DMS 273 (cell line): ENCODE results near the gene ANTKMT.
A peak's percentile ranks its signal among the peaks of the same experiment; 100 is the strongest.

Source experiments
- DNase-seq: peaks from one replicate; lab custom pipeline; 2025; ENCODE audit not compliant: unreplicated experiment; lab: John Stamatoyannopoulos, UW

Gene ANTKMT, protein sequence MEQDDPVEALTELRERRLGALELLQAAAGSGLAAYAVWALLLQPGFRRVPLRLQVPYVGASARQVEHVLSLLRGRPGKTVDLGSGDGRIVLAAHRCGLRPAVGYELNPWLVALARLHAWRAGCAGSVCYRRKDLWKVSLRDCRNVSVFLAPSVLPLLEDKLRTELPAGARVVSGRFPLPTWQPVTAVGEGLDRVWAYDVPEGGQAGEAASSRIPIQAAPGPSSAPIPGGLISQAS

DNA sequence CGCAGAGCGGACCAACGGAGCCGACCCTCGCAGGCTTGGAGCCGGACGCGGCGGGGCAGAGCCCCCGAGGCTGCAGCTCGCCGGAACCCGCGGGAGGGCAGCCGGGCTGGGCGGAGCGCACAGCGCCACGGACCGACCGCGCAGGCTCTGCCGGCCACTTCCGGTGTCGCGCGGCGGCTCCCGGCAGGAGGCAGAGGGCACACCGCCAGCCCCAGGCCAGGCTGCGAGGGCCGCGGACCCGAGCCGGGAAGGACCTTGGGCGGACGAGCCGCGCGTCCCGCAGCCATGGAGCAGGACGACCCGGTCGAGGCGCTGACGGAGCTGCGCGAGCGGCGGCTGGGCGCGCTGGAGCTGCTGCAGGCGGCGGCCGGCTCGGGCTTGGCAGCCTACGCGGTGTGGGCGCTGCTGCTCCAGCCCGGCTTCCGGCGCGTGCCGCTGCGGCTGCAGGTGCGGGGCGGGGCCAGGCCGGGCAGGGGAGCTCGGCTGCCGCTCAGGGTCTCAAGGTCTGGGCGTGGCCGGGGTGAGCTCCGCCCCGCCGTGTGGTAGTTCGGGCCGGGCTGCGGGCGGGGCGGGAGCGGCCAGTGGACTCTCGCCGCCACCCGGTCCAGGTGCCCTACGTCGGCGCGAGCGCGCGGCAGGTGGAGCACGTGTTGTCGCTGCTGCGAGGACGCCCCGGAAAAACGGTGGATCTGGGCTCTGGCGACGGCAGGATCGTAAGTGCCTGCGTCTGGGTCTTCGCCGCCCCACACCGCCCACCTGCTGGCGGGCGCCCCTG, at the start of gene ANTKMT:
Gene ANTKMT (plus strand): TSS at position 157 of the 775 bp plus-strand sequence. CDS start 129 bp downstream, at position 286.
- DNase-seq = peak; percentile 95

DNA sequence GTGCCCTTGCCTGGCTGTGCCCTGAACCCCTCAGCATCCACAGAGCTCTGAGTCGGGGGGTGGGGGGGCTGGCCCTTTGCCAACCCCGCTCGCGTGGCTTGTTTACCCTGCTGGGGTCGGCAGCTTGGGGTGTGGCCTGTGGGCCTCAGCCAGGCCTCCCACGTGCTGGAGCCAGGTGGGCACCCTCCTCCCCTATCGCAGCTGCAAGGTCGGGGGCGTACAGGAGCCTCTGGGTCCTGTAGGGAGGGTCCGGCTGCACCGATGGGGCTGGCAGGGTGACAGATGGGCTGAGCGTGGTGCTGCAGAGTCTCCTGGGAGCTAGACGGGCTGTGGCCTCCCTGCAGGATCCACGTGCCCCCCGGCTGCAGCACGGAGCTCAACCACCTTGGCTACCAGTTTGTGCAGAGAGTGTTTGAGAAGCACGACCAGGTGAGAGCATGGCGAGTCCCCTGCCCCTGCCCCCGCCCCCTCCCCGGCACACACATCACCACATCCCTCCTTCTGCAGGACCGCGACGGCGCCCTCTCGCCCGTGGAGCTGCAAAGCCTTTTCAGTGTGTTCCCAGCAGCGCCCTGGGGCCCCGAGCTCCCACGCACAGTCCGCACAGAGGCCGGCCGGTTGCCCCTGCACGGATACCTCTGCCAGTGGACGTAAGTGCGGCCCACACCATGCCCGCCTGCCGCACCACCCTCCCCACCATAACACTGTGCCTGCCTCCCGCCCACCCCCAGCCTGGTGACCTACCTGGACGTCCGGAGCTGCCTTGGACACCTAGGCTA, 49.4 kb upstream of the ANTKMT start:
- DNase-seq = peak; percentile 42

DNA sequence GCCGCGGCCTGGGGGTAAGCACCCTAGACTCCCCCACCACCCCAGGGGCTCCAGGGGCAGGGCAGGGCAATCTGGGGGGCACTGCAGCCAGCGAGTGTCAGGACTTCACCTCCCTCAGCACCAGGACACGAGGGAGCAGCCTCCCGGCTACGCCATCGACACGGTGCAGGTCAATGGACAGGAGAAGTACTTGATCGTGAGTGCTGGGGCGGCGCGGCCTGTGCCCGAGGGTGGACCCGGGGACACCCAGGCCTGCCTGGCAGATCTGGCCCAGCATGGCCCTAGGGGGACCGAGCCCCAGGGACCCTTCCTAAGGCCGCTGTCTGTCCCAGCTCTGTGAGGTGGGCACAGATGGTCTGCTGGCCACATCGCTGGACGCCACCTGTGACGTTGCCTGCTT, 48.6 kb upstream of the ANTKMT start:
- no peak for DNase-seq

DNA sequence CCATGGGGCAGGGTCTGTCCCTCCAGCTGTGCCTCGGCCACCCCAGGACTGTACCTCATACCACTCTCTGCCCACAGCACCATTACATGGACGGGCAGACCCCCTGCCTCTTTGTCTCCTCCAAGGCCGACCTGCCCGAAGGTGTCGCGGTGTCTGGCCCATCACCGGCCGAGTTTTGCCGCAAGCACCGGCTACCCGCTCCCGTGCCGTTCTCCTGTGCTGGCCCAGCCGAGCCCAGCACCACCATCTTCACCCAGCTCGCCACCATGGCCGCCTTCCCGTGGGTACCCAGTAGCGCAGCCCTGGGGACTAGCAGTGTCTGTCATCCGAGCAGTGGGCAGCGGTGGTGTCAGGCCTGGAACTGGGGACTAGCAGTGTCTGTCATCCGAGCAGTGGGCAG, 48.1 kb upstream of the ANTKMT start:
- DNase-seq = no peak

DNA sequence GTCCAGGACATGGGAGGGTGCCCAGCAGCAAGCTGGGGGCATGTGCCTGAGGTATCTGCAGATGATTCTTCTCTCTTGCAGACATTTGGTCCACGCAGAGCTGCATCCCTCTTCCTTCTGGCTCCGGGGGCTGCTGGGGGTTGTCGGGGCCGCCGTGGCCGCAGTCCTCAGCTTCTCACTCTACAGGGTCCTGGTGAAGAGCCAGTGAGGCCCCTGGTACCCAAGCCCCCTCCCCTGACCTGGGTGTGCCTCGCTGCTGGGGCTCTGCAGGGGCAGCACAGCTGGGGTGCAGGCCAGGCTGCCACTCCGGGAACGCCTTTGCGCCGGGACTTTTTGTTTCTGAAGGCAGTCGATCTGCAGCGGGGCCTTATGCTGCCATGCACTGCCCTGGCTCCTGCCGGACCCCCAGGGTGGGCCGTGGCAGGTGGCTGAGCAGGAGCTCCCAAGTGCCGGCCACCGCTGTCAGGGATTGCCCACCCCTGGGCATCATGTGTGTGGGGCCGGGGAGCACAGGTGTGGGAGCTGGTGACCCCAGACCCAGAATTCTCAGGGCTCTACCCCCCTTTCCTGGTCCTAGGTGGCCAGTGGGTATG, 47.5 kb upstream of the ANTKMT start:
- DNase-seq = no peak

DNA sequence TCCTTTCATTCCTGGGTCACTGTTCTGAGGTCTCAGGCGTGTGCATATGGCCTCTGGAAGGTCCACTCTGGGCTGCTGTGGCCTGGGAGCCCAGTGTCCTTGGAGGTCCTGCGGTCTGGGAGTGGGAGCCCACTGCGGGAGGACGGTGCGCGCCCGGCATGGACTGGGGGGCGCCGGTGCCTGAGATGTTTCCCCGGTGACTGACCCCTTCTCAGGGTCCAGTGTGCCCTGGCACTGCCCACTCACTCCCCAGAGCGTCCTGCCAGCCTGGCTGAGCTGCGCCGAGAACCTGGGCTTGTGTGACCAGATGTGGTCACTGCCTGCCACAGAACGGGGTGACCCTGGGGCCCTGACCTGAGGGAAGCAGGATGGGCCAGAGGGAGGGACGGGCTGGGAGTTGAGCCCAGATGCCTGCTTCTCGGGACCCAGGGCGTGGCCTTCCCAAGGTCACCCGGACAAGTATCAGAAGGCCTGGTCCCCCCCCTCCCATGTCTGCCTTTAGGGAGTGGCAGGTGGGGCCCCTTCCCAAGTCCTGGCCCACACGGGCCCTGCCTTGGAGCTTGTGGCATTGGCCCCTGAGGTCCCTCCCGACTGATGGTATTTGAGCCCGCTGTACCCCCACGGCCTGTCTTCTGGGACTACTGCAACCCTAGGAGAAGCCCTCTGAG, 46.6 kb upstream of the ANTKMT start:
- no peak for DNase-seq

DNA sequence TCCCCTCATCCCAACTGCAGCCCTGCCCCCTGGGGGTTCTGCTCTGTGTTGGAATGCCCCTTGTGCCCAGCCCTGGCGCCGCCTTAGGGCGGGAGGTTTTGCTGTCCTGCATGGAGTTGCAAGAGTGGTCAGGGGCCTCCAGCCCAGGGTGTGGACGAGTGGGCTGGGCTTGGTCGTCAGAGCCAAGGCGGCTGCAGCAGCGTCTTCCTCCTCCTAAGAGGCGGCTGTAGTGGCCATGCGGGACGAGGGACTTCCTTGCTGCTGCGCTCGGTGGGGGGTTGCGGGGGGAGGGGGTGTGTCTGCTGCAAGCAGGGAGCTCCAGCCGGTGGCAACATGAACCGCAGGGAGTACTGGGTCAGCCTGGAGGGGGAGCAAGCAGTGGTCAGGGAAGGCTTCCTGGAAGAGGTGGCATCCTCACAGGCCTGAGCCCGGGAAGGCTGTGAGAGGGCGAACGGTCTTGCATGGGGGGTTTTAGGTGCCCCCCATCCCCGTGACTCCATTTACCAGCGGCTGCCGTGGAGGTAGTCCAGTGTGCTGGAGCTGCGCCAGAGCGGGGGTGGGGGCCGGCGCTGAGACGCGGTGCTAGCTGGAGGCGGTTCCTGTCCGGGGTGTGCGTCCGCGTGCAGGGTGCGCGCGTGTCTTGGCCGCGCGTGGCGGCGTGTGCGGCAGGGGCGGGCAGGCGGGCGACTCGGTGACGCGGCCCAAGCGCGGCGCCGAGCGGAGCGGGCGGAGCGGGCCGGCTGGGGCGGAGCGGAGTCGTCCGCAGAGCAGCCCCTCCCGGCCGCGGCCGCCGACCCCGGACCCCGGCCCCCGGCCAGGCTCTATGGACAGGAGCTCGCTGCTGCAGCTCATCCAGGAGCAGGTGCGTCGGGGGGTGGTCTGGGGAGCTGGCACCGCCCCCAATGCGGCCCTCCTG, 45.7 kb upstream of the ANTKMT start, which contains the start of gene RHBDL1:
Gene RHBDL1 (plus strand): TSS at position 704 of the 916 bp plus-strand sequence. CDS start 120 bp downstream, at position 824.
- peak; percentile 71 for DNase-seq

DNA sequence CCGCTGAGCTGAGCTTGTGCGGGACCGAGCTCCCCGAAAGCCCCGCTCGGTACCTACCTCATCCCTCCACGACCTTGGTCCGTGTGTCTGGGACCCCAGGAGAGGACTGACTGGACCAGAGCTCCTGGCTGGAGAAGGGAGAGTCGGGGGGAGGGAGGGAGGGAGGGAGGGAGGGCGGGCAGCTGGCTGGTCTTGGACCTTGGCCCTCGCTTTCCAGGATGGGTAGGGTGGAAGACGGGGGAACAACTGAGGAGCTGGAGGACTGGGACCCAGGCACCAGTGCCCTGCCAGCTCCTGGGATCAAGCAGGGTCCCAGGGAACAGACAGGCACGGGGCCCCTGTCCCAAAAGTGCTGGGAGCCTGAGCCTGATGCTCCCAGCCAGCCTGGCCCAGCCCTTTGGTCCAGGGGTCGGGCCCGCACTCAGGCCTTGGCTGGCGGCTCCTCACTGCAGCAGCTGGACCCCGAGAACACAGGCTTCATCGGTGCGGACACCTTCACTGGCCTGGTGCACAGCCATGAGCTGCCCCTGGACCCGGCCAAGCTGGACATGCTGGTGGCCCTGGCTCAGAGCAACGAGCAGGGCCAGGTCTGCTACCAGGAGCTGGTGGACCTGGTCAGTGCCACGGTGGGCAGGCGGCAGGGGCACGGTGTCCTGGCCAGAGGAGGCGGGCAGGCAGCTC, 44.9 kb upstream of the ANTKMT start:
- peak; percentile 62 for DNase-seq

DNA sequence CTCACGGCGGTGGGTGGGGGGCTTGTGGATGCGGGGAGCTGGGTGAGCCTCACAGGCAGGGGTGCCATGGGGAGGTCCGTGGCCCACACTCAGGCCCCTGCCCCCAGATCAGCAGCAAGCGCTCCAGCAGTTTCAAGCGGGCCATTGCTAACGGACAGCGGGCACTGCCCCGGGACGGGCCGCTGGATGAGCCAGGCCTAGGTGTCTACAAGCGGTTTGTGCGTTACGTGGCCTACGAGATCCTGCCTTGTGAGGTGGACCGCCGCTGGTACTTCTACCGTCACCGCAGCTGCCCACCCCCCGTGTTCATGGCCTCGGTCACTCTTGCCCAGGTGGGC, 44.4 kb upstream of the ANTKMT start:
- no peak for DNase-seq

DNA sequence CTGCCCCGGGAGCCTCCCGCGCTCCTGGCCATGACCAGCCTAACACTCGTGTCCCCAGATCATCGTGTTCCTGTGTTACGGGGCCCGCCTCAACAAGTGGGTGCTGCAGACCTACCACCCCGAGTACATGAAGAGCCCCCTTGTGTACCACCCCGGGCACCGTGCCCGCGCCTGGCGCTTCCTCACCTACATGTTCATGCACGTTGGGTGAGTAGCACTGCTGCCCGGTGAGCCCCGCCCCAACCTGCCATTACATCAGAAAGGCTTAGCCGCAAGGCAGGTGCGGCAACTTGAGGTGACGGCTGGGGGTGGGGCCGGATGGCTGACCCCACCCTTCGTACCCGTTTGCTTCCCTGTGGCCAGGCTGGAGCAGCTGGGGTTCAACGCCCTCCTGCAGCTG, 44.0 kb upstream of the ANTKMT start:
- DNase-seq = no peak

DNA sequence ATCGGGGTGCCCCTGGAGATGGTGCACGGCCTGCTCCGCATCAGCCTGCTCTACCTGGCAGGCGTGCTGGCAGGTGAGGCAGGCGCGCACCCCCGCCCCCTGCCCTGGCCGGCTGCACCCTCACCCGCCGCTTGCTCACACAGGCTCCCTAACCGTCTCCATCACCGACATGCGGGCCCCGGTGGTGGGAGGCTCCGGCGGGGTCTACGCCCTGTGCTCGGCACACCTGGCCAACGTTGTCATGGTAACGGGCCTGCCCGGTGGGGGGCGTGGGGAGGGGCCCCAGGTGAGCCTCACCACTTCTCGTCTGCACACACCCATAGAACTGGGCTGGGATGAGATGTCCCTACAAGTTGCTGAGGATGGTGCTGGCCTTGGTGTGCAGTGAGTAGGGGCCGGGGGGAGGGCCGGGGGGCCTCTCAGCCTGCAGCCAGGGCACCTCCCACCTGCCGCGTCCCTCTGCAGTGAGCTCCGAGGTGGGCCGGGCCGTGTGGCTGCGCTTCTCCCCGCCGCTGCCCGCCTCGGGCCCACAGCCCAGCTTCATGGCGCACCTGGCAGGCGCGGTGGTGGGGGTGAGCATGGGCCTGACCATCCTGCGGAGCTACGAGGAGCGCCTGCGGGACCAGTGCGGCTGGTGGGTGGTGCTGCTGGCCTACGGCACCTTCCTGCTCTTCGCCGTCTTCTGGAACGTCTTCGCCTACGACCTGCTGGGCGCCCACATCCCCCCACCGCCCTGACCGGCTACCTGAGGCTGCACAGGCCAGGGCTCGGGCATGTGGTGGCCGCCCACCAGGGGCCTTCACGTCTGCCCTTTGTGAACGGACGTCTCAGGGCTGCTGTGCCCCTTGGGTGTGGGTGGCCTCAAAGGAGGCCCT, 43.4 kb upstream of the ANTKMT start:
- DNase-seq = no peak

DNA sequence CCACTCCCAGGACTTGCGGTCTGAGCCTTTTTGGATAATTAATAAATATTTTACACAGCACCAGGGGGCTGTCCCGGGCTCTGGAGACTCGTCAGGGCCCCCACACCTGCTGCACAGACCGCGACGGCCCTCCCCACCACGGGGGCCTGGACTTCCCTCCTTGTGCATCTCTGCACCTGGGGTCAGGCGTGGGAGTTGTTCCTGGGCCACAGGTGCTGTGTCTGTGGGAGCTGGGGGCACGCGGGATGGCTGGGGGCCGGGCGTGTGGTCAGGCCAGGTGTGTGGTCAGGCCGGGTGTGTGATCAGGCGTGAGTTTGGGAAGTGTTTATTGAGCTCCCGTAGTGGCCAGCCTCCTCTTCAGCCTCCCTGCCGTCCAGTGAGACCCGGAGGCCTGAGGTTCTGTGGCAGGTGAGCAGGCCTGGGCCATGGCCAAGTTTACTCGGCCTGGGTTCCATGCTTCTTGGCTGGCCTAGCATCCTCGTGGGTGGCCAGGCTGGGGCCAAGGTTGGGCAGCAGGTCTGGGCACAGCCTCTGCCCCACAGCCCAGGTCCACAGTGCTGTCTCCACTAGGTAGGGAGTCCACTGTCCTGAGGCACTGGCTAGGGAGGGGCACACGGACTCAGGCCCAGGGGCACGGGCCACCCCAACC, 42.6 kb upstream of the ANTKMT start:
- no peak for DNase-seq

DNA sequence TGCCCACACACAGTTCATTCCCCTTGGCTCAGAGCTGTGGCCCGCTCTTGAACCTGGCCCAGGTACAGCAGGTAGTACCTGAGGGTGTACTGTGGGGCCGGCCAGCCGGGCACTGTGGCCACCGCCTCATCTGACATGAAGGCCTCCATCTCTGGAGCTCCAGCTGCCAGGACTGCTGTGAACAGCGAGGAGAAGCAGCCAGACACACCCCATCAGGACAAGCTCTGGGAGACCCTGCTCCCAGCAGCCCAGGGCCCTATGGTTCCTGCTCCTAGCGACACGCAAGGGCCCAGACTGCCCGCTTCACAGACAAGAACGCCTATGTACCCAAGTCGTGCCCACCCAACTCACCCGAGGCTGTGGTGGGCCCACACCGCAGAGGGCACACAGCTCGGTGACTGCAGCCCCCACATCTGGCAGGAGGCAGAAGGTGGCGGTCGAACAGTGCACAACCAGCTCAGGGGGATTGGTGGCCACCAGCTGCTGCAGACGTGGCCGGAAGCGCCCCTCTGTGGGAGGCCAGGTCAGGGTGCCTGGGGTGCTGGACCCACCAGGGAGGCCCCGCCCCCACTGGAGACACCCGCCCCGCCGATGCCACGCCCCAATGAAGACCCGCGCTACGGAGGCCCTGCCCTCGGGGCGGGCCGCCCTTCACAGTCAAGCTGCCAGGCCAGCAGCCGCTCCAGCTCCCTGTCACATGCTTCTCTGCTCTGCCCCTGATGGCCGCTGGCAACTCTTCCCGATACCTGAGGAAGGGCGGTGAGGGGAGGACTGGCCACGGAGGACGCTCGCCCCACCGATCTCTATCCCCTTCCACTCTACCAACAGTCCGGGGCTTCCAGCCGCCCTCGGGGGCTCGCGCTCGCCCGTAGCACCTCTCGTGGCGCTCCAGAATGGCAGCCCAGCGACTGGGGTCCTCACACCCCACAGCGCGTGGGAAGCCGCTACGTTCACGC, 41.8 kb upstream of the ANTKMT start:
- DNase-seq = peak; percentile 93

DNA sequence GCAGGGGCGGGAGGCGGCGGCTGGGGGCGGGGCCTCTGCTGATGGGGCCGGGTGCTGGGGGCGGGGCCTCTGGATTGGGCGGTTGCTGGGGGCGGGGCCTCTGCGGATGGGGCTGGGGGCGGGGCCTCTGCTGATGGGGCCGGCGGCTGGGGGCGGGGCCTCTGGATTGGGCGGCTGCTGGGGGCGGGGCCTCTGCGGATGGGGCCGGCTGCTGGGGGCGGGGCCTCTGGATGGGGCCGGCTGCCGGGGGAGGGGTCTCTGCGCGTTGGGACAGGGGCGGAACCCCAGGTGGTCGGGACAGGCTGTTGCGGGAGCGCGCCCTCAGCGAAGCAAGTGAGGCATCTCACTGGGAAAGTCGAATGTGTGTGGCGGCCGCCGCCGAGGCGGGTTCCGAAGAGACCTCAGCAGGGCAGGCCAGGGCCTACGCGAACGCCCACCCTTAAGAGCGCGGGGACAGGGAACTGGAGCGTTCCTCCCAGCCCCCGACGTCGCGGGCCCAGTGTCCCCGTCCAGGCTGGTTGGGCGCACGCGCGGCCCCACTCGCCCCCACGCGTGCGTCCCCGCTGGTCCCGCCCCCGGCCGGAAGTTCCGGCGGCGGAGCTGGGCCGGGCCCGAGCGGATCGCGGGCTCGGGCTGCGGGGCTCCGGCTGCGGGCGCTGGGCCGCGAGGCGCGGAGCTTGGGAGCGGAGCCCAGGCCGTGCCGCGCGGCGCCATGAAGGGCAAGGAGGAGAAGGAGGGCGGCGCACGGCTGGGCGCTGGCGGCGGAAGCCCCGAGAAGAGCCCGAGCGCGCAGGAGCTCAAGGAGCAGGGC, 40.9 kb upstream of the ANTKMT start, which contains the start of gene STUB1:
Gene STUB1 (plus strand): TSS at position 597 of the 811 bp plus-strand sequence. CDS start 116 bp downstream, at position 713.
- DNase-seq = peak; percentile 95

DNA sequence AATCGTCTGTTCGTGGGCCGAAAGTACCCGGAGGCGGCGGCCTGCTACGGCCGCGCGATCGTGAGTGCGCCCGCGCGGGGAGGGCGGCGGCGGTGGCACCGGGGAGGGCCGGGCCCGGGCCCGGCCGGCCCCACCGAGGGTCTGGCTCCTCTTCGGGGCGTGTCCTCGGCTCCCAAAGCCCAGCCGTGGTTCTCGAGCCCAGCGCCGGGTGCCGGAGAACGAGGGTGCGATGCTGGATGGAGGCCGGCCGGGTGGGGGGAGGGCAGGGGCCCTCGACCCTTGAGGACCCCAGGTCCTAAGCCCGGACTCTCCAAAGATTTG, 40.4 kb upstream of the ANTKMT start:
- DNase-seq = no peak
